ENCODE results near the gene ADAM19. TPM values are rescaled to one million over a fixed set of nuclear protein-coding genes. Genes with fewer than 3 reads are reported as not detected.

ADAM19 gene
- 10 to 100 TPM in 7 of 8 experiments, 1 to 10 TPM in 1; 7.8 to 38.9 (median 17.7) TPM for total RNA-seq

DNA sequence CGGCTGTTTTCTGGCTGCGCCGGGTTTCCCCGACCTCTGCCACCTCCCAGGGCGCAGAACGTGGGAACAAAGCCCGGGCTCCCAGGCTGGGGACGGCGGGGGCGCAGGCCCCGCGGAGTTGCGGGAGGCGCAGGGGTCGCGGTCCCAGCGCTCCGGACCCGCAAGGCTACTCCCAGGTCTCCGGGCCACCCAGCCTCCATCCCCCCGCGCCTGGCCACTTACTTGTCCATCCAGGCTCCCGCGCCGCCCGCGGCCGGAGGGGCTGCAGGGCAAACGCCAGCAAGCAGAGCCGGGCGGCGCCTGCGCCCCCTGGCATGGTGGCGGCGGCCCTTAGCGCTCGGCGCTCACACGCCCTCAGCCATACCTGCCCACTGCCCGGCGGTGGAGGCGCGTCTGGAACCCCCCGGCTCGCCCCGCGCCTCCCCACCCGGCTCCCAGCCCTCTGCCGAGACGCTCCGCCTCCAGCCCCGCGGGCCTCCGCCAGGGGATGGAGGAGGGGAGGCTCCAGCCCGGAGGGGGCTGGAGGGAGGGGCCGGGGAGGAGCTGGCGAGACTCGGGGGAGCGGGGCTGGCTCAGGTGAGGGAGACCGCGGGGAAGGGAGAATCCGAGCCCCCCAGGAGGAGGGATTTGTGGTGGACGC, at the start of gene ADAM19:
TSS of gene ADAM19 (minus strand) at position 395 of the 640 bp plus-strand sequence. CDS start at position 316, 79 bp downstream.
- peak; percentile 72 to 95 (median 92) for ATAC-seq (replicated peaks in 6 of 8)
- H3K4me1 ChIP-seq (replicated peaks in 1 of 2), result peaks cover 3 to 6% of the 10 kb centered on the region in 2 donors
- 0% methylated on average over 1 of the region's 63 CpGs; no CpG with 5 or more reads in 9 of the 10 experiments for WGBS, 10 experiments
- peak within 1 kb of the TSS; percentile 48 to 79 (median 55) for H3K4me3 ChIP-seq
- in situ Hi-C loops (cut with MboI; ENCODE audit: low pct_unique_long_range_greater_than_20kb in 2 of 9, low sequenced_read_pairs in 9 of 9, unreplicated experiment in 9 of 9), result no loop called here
- H3K27ac ChIP-seq, result peak within 1 kb of the TSS; percentile 16 to 19

- Histone ChIP-seq H3K4me3 (no peak overlapping the region), H3K27ac (no peak overlapping the region), H3K4me1 (replicated peaks in 1 of 2) (no peaks in the 10 kb centered on the region)
- 17 to 76% (median 56%) methylated on average over 1 to 2 of the region's 2 CpGs; no CpG with 5 or more reads in 1 of the 10 experiments for WGBS, 10 experiments
- ATAC-seq (replicated peaks in 6 of 8), result no peak
- in situ Hi-C loops (cut with MboI; ENCODE audit: low pct_unique_long_range_greater_than_20kb in 2 of 9, low sequenced_read_pairs in 9 of 9, unreplicated experiment in 9 of 9), result no loop called here
Measured at GRCh38 chr5:157624144-157624543, 48.6 kb upstream of the ADAM19 start.

DNA sequence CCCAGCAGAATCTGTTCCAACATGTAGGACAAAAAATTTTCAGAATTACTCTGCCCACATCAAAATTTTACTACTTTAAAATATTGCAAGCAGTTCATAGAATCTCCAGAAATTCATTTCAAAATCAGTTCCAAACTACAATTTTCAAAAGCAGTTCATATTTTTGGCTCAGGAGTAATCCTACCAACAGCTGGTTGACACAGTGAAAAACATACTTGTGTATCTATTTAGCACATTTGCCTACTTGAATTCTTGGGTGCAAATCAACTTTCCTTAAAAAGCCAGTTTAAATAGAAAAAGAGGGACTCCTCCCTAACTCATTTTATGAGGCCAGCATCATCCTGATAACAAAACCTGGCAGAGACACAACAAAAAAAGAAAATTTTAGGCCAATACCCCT, 45.2 kb upstream of the ADAM19 start:
- Histone ChIP-seq H3K4me3 (no peak overlapping the region), H3K27ac (no peak overlapping the region), H3K4me1 (replicated peaks in 1 of 2) (peaks cover 0 to 4% of the 10 kb centered on the region in 2 donors)
- no peak for ATAC-seq (replicated peaks in 6 of 8)
- in situ Hi-C loops (cut with MboI; ENCODE audit: low pct_unique_long_range_greater_than_20kb in 2 of 9, low sequenced_read_pairs in 9 of 9, unreplicated experiment in 9 of 9), result no loop called here

- 43 to 100% (median 97%) methylated on average over 1 to 8 of the region's 8 CpGs; no CpG with 5 or more reads in 3 of the 10 experiments for WGBS, 10 experiments
- Histone ChIP-seq H3K4me3 (no peak overlapping the region), H3K4me1 (replicated peaks in 1 of 2) (peaks cover 0 to 4% of the 10 kb centered on the region in 2 donors), H3K27ac (no peak overlapping the region)
- peak in 3 of 8 experiments; percentile 81 to 98 (median 89) for ATAC-seq (replicated peaks in 6 of 8)
- in situ Hi-C loops (cut with MboI; ENCODE audit: low pct_unique_long_range_greater_than_20kb in 2 of 9, low sequenced_read_pairs in 9 of 9, unreplicated experiment in 9 of 9), result no loop called here
Measured at GRCh38 chr5:157618191-157618765, 42.7 kb upstream of the ADAM19 start.

DNA sequence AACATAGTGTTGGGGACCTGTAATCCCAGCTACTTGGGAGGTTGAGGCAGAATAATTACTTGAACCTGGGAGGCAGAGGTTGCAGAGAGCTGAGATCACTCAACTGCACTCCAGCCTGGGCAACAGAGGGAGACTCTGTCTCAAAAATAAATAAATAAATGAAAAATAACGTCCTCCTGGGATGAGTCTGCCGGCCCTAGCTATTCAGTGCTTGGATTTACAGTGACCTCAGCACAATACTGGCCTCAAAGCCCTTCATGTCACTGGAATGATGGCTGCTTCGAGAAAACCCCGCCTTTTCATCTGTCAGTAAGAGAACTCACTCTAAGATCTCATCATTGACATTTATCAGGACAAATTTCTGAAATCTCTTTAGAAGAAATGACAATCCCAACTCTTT, 41.2 kb upstream of the ADAM19 start:
- no peak overlapping the region for H3K27ac ChIP-seq
- WGBS, 10 experiments, result 8 to 100% (median 40%) methylated on average over 1 to 4 of the region's 4 CpGs; no CpG with 5 or more reads in 1 of the 10 experiments
- H3K4me3 ChIP-seq, result no peak overlapping the region
- ATAC-seq (replicated peaks in 6 of 8), result peak in 5 of 8 experiments; percentile 40 to 88 (median 85)
- H3K4me1 ChIP-seq (replicated peaks in 1 of 2), result peaks cover 13 to 17% of the 10 kb centered on the region in 2 donors
- in situ Hi-C loops (cut with MboI; ENCODE audit: low pct_unique_long_range_greater_than_20kb in 2 of 9, low sequenced_read_pairs in 9 of 9, unreplicated experiment in 9 of 9), result no loop called here

GRCh38 chr5:157613385-157614245, 38.0 kb upstream of the ADAM19 start:
- in situ Hi-C loops (cut with MboI; ENCODE audit: low pct_unique_long_range_greater_than_20kb in 2 of 9, low sequenced_read_pairs in 9 of 9, unreplicated experiment in 9 of 9), result no loop called here
- 73 to 100% (median 91%) methylated on average over 1 to 10 of the region's 11 CpGs; no CpG with 5 or more reads in 1 of the 10 experiments for WGBS, 10 experiments
- ATAC-seq (replicated peaks in 6 of 8), result no peak
- H3K27ac ChIP-seq, result no peak overlapping the region
- H3K4me1 ChIP-seq (replicated peaks in 1 of 2), result peaks cover 18 to 28% of the 10 kb centered on the region in 2 donors
- H3K4me3 ChIP-seq, result no peak overlapping the region

DNA sequence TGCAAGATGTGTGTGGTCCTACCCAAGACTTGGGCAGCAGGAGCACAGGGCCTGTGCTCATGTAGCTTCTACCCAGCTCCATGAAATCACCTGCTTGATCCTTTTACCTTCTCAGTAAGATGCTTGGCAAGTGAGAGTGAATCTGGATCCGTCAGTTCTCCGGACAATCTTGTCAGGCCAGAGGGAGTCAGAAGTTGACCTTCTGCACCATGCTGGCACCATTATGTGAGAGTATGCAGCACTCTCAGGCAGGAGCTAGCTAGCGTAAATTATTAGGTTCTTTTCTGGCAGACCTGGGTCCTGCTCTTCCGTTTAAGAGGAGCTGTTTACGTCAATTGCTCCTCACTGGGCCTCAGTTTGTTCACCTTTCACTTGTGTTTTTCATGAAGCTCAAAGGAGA, 37.0 kb upstream of the ADAM19 start:
- peaks cover 18 to 28% of the 10 kb centered on the region in 2 donors for H3K4me1 ChIP-seq (replicated peaks in 1 of 2)
- no peak overlapping the region for H3K4me3 ChIP-seq
- H3K27ac ChIP-seq, result no peak overlapping the region
- in situ Hi-C loops (cut with MboI; ENCODE audit: low pct_unique_long_range_greater_than_20kb in 2 of 9, low sequenced_read_pairs in 9 of 9, unreplicated experiment in 9 of 9), result no loop called here
- 77 to 94% (median 84%) methylated on average over 3 to 4 of the region's 5 CpGs; no CpG with 5 or more reads in 5 of the 10 experiments for WGBS, 10 experiments
- no peak for ATAC-seq (replicated peaks in 6 of 8)

DNA sequence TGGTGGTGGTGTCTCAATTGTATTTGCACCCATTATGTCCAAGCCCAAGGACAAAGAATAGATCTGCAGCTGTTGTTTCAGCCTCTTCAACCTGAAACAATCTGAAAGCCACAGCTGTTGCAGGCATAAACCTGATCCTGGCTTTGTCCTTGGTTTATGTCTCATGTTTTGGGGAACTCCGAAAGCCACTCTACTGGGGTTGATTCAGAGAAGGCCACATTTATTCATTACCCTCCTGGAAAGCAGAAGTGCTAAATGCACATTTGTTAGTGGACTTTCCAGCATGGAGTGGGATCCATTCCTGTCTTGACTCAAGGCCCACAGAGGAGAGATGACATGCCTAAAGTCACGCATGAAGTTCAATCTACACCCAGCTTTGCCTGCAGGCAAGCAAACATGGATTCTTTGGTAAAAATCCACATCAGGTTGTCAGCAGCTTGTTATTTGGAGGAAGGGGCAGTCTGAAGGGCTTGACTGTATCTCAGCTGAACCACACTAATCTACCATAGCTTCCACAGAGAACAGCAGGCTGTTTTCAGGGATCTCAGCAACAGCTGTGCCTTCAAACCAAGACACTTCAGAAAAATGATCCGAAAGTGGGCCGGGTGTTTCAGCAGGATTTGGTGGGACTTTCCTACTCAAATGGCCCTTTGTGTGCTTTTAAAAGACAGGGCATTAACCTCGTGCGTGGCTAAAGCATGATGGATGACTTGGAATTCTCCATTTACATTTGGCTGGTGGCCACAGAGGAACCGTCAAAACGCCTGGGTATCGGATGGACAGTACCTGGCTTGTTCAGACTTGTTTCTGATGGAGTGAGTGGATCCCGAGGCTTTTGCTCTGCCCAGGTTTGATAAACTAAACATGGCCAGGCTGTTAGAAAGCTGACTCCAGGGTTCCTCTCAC, 36.2 kb upstream of the ADAM19 start:
- Histone ChIP-seq H3K4me1 (replicated peaks in 1 of 2) (peaks cover 18 to 28% of the 10 kb centered on the region in 2 donors), H3K27ac (no peak overlapping the region), H3K4me3 (no peak overlapping the region)
- peak in 4 of 8 experiments; percentile 36 to 53 (median 41) for ATAC-seq (replicated peaks in 6 of 8)
- in situ Hi-C loops (cut with MboI; ENCODE audit: low pct_unique_long_range_greater_than_20kb in 2 of 9, low sequenced_read_pairs in 9 of 9, unreplicated experiment in 9 of 9), result no loop called here
- WGBS, 10 experiments, result 23 to 92% (median 45%) methylated on average over 3 to 10 of the region's 10 CpGs; no CpG with 5 or more reads in 3 of the 10 experiments

GRCh38 chr5:157610990-157611389, 35.4 kb upstream of the ADAM19 start:
- H3K27ac ChIP-seq, result no peak overlapping the region
- no peak overlapping the region for H3K4me3 ChIP-seq
- no peak for ATAC-seq (replicated peaks in 6 of 8)
- WGBS, 10 experiments, result 82 to 100% (median 97%) methylated on average over 1 to 4 of the region's 5 CpGs; no CpG with 5 or more reads in 2 of the 10 experiments
- H3K4me1 ChIP-seq (replicated peaks in 1 of 2), result peaks cover 18 to 24% of the 10 kb centered on the region in 2 donors
- in situ Hi-C loops (cut with MboI; ENCODE audit: low pct_unique_long_range_greater_than_20kb in 2 of 9, low sequenced_read_pairs in 9 of 9, unreplicated experiment in 9 of 9), result no loop called here

DNA sequence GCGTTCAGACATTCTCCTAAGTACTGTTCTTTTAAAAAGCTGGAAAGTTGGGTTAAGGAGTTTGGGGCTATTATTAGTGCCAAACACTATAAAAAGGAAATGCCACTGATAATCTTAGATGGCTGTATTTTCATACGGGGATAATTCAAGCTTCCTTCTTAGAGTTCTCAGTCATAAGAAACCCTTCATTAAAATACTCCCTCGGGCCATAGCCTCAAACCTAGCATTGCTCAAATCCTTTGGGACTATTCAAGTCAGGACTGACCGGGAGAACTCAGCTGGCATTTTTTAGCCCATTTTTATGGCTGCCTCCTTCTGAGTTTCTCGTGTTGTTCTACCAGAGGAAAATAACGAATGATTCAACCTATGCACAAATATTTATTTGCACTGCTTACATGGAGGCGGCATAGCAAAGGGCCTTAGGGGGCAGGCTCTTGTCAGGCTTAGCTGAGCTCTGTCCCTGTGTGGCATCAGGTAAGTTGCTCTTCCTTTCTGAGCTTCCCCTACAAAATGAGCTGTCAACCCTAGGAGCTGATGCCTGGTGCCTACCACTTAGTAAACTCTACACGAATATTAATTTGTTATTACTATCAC, 33.5 kb upstream of the ADAM19 start:
- Histone ChIP-seq H3K4me3 (no peak overlapping the region), H3K27ac (no peak overlapping the region), H3K4me1 (replicated peaks in 1 of 2) (peaks cover 18 to 28% of the 10 kb centered on the region in 2 donors)
- in situ Hi-C loops (cut with MboI; ENCODE audit: low pct_unique_long_range_greater_than_20kb in 2 of 9, low sequenced_read_pairs in 9 of 9, unreplicated experiment in 9 of 9), result no loop called here
- ATAC-seq (replicated peaks in 6 of 8), result no peak
- 42 to 94% (median 82%) methylated on average over 1 to 8 of the region's 8 CpGs for WGBS, 10 experiments

GRCh38 chr5:157607371-157608161, 32.0 kb upstream of the ADAM19 start:
- ATAC-seq (replicated peaks in 6 of 8), result peak in 3 of 8 experiments; percentile 19 to 61 (median 51)
- Histone ChIP-seq H3K4me1 (replicated peaks in 1 of 2) (peaks cover 19 to 36% of the 10 kb centered on the region in 2 donors), H3K4me3 (no peak overlapping the region), H3K27ac (no peak overlapping the region)
- in situ Hi-C loops (cut with MboI; ENCODE audit: low pct_unique_long_range_greater_than_20kb in 2 of 9, low sequenced_read_pairs in 9 of 9, unreplicated experiment in 9 of 9), result no loop called here
- 0 to 100% (median 69%) methylated on average over 1 to 7 of the region's 7 CpGs; no CpG with 5 or more reads in 2 of the 10 experiments for WGBS, 10 experiments
